NT2/D1 (cell line): ENCODE results near the gene FARP1.

Experiments used
- SUZ12 ChIP-seq: IDR thresholded peaks from 2 replicates; pipeline ENCODE4 v1.6.1; 2011; ENCODE audit not compliant: insufficient read length, insufficient read depth; ENCODE audit errors: extremely low read depth
- YY1 ChIP-seq: IDR thresholded peaks from 2 replicates; pipeline ENCODE4 v1.6.1; 2011; ENCODE audit not compliant: insufficient read length, insufficient read depth
- ZNF274 ChIP-seq: IDR thresholded peaks from 2 replicates; pipeline ENCODE4 v1.6.1; 2011; ENCODE audit warnings: mild to moderate bottlenecking, low read depth, low read length

- TF ChIP-seq YY1 (no peak), ZNF274 (no peak), SUZ12 (no peak)
Observed at GRCh38 chr13:98243929-98244272, 101.0 kb downstream of the FARP1 start.
